ENCODE data around the gene FARS2.

GRCh38 chr6:5639193-5639592, 377.9 kb downstream of the FARS2 start:
- TF ChIP-seq MAX (IDR thresholded peaks at IDR 0.05; ENCODE audit: low read depth, low read length): no peak
- TF ChIP-seq, protein P1, sequence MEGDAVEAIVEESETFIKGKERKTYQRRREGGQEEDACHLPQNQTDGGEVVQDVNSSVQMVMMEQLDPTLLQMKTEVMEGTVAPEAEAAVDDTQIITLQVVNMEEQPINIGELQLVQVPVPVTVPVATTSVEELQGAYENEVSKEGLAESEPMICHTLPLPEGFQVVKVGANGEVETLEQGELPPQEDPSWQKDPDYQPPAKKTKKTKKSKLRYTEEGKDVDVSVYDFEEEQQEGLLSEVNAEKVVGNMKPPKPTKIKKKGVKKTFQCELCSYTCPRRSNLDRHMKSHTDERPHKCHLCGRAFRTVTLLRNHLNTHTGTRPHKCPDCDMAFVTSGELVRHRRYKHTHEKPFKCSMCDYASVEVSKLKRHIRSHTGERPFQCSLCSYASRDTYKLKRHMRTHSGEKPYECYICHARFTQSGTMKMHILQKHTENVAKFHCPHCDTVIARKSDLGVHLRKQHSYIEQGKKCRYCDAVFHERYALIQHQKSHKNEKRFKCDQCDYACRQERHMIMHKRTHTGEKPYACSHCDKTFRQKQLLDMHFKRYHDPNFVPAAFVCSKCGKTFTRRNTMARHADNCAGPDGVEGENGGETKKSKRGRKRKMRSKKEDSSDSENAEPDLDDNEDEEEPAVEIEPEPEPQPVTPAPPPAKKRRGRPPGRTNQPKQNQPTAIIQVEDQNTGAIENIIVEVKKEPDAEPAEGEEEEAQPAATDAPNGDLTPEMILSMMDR (IDR thresholded peaks at IDR 0.05; ENCODE audit: low read depth, low read length): no peak

All from NB4 (cell line).